Lung (tissue), 12 donors: ENCODE results near the gene PRSS50. TPM values are rescaled to one million over a fixed set of nuclear protein-coding genes. Genes with fewer than 3 reads are reported as not detected.

ENCODE experiments used
- ATAC-seq: fragments of 200-7000 bp; cut with Tn5 transposase; one replicate; pipeline ENCODE4 v1.9.1; 2020; ENCODE audit warnings: moderate number of reproducible peaks; ENCODE audit not compliant: insufficient read depth, low FRiP score
- DNase-seq, 3 donors: peaks; one replicate each; pipeline ENCODE4 v3.0.0-alpha.2; 2013 to 2017
- H3K27ac ChIP-seq, 2 donors: one replicate each; pipeline ENCODE4 v1.5.1; 2013; ENCODE audit warnings: mild to moderate bottlenecking in 2 of 2, moderate library complexity in 2 of 2, control low read depth in 1 of 2, inconsistent platforms in 1 of 2, low read depth in 1 of 2, low read length in 1 of 2
- H3K27me3 ChIP-seq, 3 donors: one replicate each; pipeline ENCODE4 v1.5.1; 2013; ENCODE audit warnings: low read length in 2 of 3; ENCODE audit not compliant: control insufficient read depth in 3 of 3, insufficient read depth in 3 of 3
- H3K36me3 ChIP-seq, 4 donors: one replicate each; pipeline ENCODE4 v1.5.1; 2013; ENCODE audit warnings: low read length in 4 of 4, mild to moderate bottlenecking in 1 of 4, moderate library complexity in 1 of 4; ENCODE audit not compliant: control insufficient read depth in 4 of 4, insufficient read depth in 4 of 4
- H3K4me1 ChIP-seq, 5 donors: one replicate each; pipeline ENCODE4 v1.5.1; 2013; ENCODE audit warnings: low read length in 5 of 5, mild to moderate bottlenecking in 2 of 5, moderate library complexity in 1 of 5; ENCODE audit not compliant: control insufficient read depth in 5 of 5, insufficient read depth in 5 of 5
- H3K4me3 ChIP-seq: one replicate; pipeline ENCODE4 v1.5.1; 2013; ENCODE audit warnings: mild to moderate bottlenecking, control low read depth, moderate library complexity
- H3K9ac ChIP-seq, 2 donors: one replicate each; pipeline ENCODE4 v1.5.1; 2013; ENCODE audit warnings: low read length in 2 of 2, control low read depth in 1 of 2; ENCODE audit not compliant: insufficient read depth in 1 of 2
- H3K9me3 ChIP-seq, 4 donors: one replicate each; pipeline ENCODE4 v1.5.1; 2013; ENCODE audit warnings: low read length in 3 of 4, mild to moderate bottlenecking in 1 of 4, moderate library complexity in 1 of 4; ENCODE audit not compliant: control insufficient read depth in 4 of 4, insufficient read depth in 3 of 4
- WGBS, 2 donors: extraction: QIAGEN DNeasy Blood & Tissue Kit; methylation state at CpG; one replicate each; pipeline ENCODE4 v1.1.7; 2013; 5-methylcytosine and 5-hydroxymethylcytosine counted together
- polyA plus RNA-seq, 2 donors: library from polyadenylated mRNA; stranded (reverse); fragments of 200-250 nt; gene quantifications; one replicate each; pipeline ENCODE4 v1.2.1, GENCODE V29; 2013
- total RNA-seq, 2 donors: library from RNA; depleted of rRNA in 1 of 2; stranded (reverse); fragments of >200 nt in 1 of 2; gene quantifications; one replicate each; pipeline ENCODE4 v1.2.1, GENCODE V29; 2014 to 2021
- TF ChIP-seq, protein P1 (sequence below): IDR thresholded peaks from 2 replicates; pipeline ENCODE4 v1.5.1; 2012; ENCODE audit warnings: mild to moderate bottlenecking; ENCODE audit errors: control extremely low read depth, extremely low read depth
- donor health status: control.
- donor health status: control.
- donor health status: Bipolar disorder and iron deficiency.
- donor health status: healthy.
- donor health status: DM: yes; HTN: yes; CAD: no.

The PRSS50 gene
- total and polyA plus RNA-seq, 4 donors: 0.08 to 2.2 (median 0.31) TPM

DNA sequence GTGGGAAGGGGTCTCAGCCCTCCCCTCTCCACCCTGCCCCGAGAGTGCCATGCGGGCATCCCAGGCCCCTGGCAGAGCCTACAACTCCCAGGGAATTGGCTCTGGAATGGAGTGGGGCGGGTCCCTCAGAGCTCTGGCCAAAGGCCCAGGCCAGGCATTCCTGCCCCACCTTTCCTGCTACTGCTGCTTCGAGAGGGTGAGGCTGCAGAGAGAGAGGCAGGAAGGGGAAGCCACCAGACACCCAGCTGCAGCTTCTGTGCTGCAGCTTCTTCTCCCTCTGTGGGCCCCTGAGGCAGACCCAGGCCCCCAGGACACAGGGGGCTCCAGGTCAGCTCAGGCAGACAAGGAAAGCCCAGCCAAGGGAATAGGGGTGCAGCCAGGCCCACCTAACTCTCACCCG, 26.9 kb downstream of the PRSS50 start:
- Histone ChIP-seq H3K9me3 (no peaks in the 10 kb centered on the region), H3K27ac (peak overlapping the region; percentile 17 to 86), H3K9ac (no peak overlapping the region), H3K4me1 (peaks cover 0 to 48% (median 7%) of the 10 kb centered on the region in 5 donors), H3K4me3 (no peak overlapping the region), H3K27me3 (peaks cover 0 to 3% (median 0%) of the 10 kb centered on the region in 3 donors), H3K36me3 (peaks cover 0 to 15% (median 0%) of the 10 kb centered on the region in 4 donors)
- TF ChIP-seq, protein P1, sequence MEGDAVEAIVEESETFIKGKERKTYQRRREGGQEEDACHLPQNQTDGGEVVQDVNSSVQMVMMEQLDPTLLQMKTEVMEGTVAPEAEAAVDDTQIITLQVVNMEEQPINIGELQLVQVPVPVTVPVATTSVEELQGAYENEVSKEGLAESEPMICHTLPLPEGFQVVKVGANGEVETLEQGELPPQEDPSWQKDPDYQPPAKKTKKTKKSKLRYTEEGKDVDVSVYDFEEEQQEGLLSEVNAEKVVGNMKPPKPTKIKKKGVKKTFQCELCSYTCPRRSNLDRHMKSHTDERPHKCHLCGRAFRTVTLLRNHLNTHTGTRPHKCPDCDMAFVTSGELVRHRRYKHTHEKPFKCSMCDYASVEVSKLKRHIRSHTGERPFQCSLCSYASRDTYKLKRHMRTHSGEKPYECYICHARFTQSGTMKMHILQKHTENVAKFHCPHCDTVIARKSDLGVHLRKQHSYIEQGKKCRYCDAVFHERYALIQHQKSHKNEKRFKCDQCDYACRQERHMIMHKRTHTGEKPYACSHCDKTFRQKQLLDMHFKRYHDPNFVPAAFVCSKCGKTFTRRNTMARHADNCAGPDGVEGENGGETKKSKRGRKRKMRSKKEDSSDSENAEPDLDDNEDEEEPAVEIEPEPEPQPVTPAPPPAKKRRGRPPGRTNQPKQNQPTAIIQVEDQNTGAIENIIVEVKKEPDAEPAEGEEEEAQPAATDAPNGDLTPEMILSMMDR: no peak
- no peak for ATAC-seq
- WGBS, 2 donors: 35 to 43% methylated on average over 5 of the region's 5 CpGs
- peak in 1 of 3 donors; percentile 35 for DNase-seq

- Histone ChIP-seq H3K9me3 (no peaks in the 10 kb centered on the region), H3K36me3 (peaks cover 0 to 52% (median 0%) of the 10 kb centered on the region in 4 donors), H3K9ac (no peak overlapping the region), H3K4me3 (no peak overlapping the region), H3K27me3 (no peaks in the 10 kb centered on the region), H3K4me1 (peaks cover 0 to 12% (median 0%) of the 10 kb centered on the region in 5 donors), H3K27ac (no peak overlapping the region)
- WGBS, 2 donors: 94 to 96% methylated on average over 9 of the region's 9 CpGs
- ATAC-seq (no peak), DNase-seq (no peak)
- TF ChIP-seq, protein P1: no peak
These were observed 32.2 kb downstream of the PRSS50 start for GRCh38 chr3:46685446-46685845.

DNA sequence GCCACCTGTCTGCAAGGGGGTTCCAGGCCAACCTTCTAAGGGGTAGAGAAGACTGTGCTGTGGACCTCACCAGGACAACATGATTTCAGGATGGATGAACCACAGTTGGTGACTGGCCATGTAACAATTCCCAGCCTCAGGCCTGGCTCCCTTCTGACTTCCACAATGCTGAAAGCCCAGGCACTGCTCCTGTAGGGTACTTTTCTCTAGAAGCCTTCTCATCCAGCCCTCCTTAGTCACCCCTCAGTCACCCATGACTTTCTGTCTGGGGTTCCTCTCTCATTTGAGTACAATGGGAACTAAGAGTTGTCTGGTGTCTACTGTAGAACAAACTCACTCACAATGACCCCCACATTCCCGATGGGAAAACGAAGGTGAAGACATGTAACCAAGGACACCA, 32.8 kb downstream of the PRSS50 start:
- WGBS, 2 donors: 93 to 100% methylated on average over 2 of the region's 2 CpGs
- no peak overlapping the region for H3K4me3 ChIP-seq
- peaks cover 0 to 55% (median 0%) of the 10 kb centered on the region in 4 donors for H3K36me3 ChIP-seq
- ATAC-seq (no peak), DNase-seq (no peak)
- H3K27ac ChIP-seq: no peak overlapping the region
- peaks cover 0 to 7% (median 0%) of the 10 kb centered on the region in 5 donors for H3K4me1 ChIP-seq
- TF ChIP-seq, protein P1: no peak
- no peak overlapping the region for H3K9ac ChIP-seq
- H3K9me3 ChIP-seq: no peaks in the 10 kb centered on the region
- H3K27me3 ChIP-seq: no peaks in the 10 kb centered on the region

DNA sequence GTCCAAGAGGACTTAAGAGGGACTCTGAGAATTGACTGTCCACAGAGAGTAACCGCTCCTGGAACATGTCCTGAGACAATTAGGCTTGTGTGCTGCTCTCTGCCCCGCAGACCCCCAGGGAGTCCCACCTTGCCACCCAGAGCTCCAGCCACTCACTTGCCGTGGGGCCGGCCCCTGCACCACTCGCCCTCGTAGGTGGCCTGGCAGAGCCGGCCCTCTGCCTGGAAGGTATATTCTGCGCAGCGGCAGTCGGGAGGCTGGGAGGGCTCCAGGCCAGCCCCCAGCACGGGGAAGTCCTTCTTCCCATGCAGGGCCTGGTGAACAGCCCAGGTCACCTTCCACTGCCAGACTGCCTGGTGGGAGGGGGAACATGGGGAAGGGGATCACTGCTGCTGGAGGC, 34.7 kb downstream of the PRSS50 start:
- Histone ChIP-seq H3K27ac (no peak overlapping the region), H3K27me3 (no peaks in the 10 kb centered on the region), H3K9ac (no peak overlapping the region), H3K4me3 (no peak overlapping the region), H3K9me3 (no peaks in the 10 kb centered on the region), H3K36me3 (peaks cover 0 to 57% (median 0%) of the 10 kb centered on the region in 4 donors), H3K4me1 (no peaks in the 10 kb centered on the region)
- TF ChIP-seq, protein P1: no peak
- DNase-seq (no peak), ATAC-seq (no peak)
- 91 to 93% methylated on average over 11 of the region's 11 CpGs for WGBS, 2 donors
